HG03457 (cell line): ENCODE results near the gene DAB2IP.

Experiments
- ATAC-seq: cut with Tn5 transposase; IDR thresholded peaks from one replicate; pipeline ENCODE4 v1.9.1; 2021; ENCODE audit warnings: moderate number of reproducible peaks; ENCODE audit not compliant: unreplicated experiment

DAB2IP gene

DNA sequence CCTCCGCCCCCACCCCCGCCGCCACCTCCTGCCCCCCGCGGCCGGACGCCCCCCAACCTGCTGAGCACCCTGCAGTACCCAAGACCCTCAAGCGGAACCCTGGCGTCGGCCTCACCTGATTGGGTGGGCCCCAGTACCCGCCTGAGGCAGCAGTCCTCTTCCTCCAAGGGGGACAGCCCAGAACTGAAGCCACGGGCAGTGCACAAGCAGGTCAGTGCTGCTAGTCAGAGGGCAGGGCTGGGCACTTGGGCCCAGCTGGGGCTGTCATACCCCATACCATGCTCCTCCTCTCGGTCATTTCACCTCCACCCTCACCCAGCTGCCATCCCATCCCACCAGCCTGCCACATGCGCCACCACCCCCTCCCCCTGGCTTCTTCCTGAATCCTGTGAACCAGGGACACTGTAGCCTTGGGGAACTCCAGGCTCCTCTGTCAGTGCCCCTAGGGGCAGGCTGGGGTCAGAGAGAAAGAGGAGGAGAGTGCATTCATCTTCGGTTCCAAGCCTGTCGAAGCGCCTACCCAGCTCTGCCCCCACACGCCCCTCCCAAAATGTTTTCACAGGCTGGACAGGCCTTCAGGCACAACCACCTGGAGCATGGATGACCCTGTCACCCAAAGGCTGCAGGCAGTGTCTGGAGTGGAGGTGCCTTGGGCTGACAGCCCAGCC is 122.0 kb downstream of the DAB2IP start:
- no peak for ATAC-seq

DNA sequence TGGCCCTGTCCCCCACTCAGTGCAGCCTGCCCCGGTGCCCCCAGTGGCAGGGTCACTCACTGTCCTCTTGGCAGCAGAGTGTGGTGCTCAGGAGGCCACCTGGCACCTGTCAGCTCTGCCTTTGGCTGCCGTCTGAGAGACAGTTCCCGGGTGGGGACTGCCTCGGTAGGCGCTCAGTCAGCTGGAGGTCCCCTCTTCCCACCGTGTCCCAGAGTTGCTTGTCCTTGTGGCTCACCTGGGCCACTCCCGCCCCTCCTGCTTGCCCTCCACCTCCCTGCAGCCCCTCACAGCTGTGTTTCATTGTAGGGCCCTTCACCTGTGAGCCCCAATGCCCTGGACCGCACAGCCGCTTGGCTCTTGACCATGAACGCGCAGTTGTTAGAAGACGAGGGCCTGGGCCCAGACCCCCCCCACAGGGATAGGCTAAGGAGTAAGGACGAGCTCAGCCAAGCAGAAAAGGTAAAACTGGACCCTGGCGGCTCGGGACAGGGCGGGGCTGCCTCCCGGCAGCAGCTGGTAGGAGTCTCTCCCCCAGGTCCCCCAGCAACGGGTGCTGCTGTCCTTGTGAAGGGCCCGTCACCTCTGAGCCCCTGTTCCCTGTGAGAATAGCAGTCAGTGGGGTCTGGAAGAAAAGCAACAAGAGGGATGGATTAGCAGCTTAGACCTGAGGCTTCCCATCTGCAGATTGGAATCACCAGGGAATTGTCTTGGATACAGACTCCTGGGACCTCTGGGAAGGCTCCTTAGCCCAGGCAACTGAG is 122.7 kb downstream of the DAB2IP start:
- ATAC-seq: no peak

GRCh38 chr9:121774715-121775613 is 123.5 kb downstream of the DAB2IP start:
- ATAC-seq: no peak

DNA sequence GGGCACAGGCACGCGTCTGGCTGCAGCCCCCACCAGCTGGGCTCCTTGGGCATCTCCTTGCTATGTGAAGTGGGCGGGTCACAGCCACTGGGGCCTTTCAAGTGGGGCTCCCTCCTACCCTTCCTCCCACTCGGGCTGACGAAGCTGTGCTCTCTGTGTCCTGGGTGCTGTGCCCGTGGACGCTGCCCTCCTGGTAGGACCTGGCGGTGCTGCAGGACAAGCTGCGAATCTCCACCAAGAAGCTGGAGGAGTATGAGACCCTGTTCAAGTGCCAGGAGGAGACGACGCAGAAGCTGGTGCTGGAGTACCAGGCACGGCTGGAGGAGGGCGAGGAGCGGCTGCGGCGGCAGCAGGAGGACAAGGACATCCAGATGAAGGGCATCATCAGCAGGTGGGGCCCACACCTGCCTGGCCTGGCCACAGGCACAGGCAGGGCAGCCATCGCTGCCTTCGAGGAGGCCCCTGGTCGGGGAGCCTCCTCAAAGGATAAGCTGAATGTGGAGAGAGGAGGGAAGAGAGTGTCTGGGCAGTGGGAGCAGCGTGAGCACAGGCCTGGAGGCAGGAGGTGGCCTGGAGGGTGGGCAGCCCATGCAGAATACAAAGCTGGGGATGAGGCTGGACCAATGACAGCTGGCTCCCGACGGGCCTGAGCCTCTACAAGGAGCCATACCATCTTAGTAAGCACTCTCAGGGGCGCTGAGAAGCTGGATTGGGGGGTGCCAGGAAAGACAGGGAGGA is 124.7 kb downstream of the DAB2IP start:
- ATAC-seq: no peak

- ATAC-seq: no peak
Observed at GRCh38 chr9:121776739-121777637, 125.6 kb downstream of the DAB2IP start.

DNA sequence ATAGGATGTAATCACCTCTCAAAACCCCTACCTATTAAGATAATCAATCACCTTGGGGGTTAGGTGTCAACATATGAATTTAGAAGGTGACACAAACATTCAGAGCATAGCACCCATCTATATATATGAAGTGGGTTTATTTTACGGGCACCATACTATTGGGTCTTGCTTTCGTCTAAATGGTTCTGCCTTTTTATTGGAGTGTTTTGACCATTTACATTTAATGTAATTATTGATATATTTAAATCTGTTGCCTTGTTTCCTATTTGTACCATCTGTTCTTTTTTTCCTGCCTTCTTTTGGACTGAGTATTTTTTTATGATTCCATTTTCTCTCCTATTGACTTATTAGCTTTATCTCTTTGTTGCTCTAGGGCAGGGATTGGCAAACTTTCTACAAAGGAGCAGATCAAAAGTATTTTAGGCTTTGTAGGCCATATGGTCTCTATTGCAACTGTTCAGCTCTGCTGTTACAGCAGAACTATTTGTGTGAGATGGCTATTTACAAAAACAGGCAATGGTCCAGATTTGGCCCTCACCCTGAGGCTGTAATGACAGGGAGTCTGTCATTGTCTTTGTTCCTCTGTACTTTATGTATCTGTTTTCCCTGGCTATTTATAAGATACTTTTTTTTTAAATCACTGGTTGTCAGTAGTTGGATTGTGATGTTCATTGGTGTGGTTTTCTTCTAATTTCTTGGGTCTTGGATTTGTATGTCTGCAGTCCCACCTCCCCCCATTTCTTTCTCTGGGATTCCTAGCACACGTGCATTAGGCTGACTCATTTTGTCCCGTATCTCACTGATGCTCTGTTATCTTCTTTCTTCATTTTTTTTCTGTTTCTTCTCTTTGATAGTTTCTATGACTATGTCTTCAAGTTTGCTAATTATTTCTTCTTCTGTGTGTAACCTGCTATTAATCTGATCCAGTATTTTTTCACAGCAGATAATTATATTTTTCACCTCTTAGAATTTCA is 127.1 kb downstream of the DAB2IP start:
- ATAC-seq: no peak

DNA sequence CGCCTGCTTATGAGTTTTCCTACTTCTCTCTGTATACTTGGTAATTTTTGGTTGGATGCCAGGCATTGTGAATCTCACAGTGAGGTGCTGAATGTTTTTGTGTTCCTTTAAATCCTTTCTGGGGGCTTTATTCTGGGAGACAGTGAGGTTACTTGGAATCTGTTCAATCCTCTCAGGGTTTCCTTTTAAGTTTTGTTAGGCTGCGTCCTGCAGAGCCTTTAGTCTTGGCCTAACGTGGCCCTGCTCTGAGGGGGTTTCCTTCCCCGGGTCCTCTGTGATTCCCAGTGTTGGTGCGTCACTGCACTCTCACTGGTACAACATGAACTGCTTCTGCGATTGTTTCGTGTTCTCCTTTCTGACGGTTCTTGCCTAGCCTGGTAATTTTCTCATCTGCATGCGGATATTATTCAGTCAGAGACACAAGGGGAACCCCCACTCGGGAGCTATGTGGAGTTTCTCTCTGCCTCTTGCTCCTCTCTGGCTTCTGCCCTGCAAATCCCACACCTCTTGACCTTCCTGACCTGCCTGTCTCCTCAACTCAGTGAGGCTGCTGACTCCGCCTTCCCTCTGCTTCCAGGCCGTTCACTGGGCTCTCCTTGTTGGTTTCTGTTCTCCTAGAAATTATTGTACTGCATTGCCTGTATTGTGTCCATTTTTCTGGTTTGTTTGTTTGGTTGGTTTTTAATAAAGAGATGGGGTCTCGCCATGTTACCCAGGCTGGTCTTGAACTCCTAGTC is 128.1 kb downstream of the DAB2IP start:
- ATAC-seq: no peak

- ATAC-seq: no peak
Observed at GRCh38 chr9:121780177-121781040, 129.0 kb downstream of the DAB2IP start.

GRCh38 chr9:121781145-121781548 is 129.7 kb downstream of the DAB2IP start:
- no peak for ATAC-seq

DNA sequence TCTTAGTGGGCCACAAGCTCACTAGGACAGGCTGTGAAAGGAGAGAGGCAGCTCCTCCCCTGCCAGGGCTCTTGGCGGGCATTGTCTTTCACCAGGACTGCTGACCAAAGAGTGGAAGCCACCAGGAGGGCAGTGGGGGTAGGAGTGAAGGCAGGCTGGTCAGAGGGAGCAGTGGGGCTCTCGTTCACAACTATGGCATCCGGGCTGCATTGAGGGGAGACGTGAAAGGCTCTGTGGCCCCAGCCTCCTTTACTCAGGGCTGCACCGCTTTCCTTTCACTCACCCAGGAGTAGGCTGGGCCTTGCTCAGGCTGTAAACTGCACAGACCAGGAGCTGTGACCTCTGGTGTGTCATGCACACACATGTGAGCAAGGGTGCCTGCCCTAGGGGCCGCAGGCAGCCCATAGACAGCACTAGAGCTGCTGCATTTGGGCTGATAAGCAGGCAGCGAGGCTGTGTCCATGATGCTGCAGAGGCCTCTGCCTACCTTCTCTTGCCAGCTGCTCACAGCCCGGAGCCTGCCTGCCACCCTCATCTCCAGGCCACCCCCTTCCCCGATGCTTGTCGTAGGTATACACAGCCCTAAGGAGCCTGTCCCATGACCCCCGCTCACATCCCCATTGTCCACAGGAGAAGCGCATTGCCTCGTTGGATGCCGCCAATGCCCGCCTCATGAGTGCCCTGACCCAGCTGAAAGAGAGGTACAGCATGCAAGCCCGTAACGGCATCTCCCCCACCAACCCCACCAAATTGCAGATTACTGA is 130.4 kb downstream of the DAB2IP start:
- no peak for ATAC-seq

- no peak for ATAC-seq
Observed at GRCh38 chr9:121782514-121783110, 131.2 kb downstream of the DAB2IP start.

- no peak for ATAC-seq
Observed at GRCh38 chr9:121783111-121783510, 131.7 kb downstream of the DAB2IP start.

DNA sequence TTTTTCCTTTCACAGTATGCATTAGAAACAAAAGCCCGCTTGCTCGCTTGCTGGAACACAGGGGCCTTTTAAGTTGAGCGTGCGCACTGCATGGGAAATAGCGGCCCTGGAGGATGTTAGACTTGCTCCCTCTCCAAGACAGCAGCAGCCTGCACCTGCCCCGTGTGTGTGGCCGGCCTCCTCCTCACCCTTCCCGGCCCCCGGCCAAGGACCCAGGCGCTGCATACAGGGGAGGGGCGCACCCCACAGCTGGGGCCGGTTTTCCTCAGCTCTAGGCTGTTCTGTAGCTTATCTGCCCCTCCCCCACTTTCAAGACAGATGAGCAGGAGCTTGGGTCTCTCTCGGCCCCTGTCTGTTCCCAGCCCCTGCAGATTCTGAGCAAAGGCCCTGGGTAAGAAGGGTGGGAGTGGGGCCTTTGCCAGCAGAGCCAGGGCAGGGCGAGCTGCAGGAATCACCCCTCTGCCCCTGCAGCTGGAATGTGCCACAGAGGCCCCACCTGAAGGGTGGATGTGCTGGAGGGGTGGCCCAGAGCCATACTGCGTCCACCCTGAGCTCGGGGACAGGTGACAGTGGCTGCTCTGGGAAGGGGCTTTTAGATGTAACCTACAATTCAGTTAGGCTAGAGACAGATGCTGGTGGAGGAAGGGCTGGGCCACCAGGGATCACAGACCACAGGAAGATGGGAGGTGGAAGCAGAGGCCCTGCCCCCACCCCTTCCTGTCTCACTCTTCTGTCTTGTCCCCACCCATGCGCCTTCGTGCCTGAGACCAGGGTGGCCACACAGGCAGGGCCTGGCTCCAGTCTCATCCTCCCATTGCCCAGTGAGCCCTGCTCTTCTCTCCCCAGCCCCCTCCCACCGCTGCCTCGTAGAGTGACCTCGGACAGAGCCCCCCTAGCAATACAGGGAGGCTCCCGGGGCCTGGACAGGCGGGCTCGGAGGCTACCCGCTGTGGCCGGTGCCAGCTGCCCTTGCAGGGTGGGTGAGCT is 132.4 kb downstream of the DAB2IP start:
- ATAC-seq: no peak

GRCh38 chr9:121784731-121785411 is 133.4 kb downstream of the DAB2IP start:
- no peak for ATAC-seq
